ENCODE data around the gene SOCS1.

DNA sequence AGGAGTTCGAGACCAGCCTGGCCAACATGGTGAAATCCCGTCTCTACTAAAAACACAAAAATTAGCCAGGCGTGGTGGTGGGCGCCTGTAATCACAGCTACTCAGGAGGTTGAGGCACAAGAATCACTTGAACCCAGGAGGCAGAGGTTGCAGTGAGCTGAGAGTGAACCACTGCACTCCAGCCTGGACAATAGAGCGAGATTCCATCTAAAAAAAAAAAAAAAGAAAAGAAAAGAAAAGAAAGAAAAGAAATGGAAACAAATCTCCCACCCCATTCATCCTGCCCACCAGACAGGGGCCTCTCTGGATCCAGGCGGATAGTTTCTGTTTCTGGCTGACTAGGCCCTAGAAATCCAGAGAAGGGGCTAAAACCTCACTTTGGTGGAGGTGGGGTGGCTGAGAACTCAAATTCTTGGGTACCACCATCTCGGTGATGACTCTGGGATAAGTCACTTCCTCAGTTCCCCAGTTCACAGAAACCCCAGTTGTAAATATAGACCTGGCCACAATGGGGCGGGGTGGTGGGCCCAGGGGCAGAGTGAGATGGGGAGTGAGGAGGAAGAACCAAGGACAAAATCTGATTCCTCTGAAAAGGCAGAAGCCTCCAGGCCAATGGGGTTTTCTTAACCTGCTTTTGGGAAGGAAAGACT is 22.2 kb downstream of the SOCS1 start:
- TF ChIP-seq, protein P1, sequence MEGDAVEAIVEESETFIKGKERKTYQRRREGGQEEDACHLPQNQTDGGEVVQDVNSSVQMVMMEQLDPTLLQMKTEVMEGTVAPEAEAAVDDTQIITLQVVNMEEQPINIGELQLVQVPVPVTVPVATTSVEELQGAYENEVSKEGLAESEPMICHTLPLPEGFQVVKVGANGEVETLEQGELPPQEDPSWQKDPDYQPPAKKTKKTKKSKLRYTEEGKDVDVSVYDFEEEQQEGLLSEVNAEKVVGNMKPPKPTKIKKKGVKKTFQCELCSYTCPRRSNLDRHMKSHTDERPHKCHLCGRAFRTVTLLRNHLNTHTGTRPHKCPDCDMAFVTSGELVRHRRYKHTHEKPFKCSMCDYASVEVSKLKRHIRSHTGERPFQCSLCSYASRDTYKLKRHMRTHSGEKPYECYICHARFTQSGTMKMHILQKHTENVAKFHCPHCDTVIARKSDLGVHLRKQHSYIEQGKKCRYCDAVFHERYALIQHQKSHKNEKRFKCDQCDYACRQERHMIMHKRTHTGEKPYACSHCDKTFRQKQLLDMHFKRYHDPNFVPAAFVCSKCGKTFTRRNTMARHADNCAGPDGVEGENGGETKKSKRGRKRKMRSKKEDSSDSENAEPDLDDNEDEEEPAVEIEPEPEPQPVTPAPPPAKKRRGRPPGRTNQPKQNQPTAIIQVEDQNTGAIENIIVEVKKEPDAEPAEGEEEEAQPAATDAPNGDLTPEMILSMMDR (IDR thresholded peaks at IDR 0.05) = no peak
- TF ChIP-seq, protein P2, sequence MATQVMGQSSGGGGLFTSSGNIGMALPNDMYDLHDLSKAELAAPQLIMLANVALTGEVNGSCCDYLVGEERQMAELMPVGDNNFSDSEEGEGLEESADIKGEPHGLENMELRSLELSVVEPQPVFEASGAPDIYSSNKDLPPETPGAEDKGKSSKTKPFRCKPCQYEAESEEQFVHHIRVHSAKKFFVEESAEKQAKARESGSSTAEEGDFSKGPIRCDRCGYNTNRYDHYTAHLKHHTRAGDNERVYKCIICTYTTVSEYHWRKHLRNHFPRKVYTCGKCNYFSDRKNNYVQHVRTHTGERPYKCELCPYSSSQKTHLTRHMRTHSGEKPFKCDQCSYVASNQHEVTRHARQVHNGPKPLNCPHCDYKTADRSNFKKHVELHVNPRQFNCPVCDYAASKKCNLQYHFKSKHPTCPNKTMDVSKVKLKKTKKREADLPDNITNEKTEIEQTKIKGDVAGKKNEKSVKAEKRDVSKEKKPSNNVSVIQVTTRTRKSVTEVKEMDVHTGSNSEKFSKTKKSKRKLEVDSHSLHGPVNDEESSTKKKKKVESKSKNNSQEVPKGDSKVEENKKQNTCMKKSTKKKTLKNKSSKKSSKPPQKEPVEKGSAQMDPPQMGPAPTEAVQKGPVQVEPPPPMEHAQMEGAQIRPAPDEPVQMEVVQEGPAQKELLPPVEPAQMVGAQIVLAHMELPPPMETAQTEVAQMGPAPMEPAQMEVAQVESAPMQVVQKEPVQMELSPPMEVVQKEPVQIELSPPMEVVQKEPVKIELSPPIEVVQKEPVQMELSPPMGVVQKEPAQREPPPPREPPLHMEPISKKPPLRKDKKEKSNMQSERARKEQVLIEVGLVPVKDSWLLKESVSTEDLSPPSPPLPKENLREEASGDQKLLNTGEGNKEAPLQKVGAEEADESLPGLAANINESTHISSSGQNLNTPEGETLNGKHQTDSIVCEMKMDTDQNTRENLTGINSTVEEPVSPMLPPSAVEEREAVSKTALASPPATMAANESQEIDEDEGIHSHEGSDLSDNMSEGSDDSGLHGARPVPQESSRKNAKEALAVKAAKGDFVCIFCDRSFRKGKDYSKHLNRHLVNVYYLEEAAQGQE (IDR thresholded peaks at IDR 0.05; ENCODE audit: low read depth, low read length) = no peak
- TF ChIP-seq, protein P3, sequence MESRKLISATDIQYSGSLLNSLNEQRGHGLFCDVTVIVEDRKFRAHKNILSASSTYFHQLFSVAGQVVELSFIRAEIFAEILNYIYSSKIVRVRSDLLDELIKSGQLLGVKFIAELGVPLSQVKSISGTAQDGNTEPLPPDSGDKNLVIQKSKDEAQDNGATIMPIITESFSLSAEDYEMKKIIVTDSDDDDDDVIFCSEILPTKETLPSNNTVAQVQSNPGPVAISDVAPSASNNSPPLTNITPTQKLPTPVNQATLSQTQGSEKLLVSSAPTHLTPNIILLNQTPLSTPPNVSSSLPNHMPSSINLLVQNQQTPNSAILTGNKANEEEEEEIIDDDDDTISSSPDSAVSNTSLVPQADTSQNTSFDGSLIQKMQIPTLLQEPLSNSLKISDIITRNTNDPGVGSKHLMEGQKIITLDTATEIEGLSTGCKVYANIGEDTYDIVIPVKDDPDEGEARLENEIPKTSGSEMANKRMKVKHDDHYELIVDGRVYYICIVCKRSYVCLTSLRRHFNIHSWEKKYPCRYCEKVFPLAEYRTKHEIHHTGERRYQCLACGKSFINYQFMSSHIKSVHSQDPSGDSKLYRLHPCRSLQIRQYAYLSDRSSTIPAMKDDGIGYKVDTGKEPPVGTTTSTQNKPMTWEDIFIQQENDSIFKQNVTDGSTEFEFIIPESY (IDR thresholded peaks at IDR 0.05; ENCODE audit: borderline replicate concordance, low read depth) = no peak
- no peak for TF ChIP-seq SIN3A (IDR thresholded peaks at IDR 0.05; ENCODE audit: borderline replicate concordance, low read depth, low read length)
- TF ChIP-seq, protein P4, sequence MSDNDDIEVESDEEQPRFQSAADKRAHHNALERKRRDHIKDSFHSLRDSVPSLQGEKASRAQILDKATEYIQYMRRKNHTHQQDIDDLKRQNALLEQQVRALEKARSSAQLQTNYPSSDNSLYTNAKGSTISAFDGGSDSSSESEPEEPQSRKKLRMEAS (IDR thresholded peaks at IDR 0.05; ENCODE audit: low read depth) = no peak
- TF ChIP-seq NRF1 (IDR thresholded peaks at IDR 0.05; ENCODE audit: low read depth, low read length) = no peak
- TF ChIP-seq FOXJ3 (CRISPR knock-in tag; IDR thresholded peaks at IDR 0.05) = no peak
- no peak for TF ChIP-seq NFIC (IDR thresholded peaks at IDR 0.05; ENCODE audit: borderline replicate concordance)
- TF ChIP-seq CHD2 (IDR thresholded peaks at IDR 0.05; ENCODE audit: low read length, partially characterized antibody) = no peak
- no peak for TF ChIP-seq POLR2AphosphoS5 (IDR thresholded peaks at IDR 0.05; ENCODE audit: low read depth, low read length)
